Smooth muscle cell (in vitro differentiated cells): ENCODE data around the gene DEUP1. TPM values are rescaled to one million over a fixed set of nuclear protein-coding genes. Genes with fewer than 3 reads are reported as not detected.
"Not testable (repeated sequence)": the region's sequence is repeated elsewhere in the genome, so short reads cannot be mapped to it uniquely, and the experiment has no call there.

Experiments
- DNase-seq: peaks from one replicate; lab custom pipeline; 2025; ENCODE audit not compliant: unreplicated experiment; lab: John Stamatoyannopoulos, UW
- H2AFZ ChIP-seq: fragments of 200-600 bp; sonication (generic); 2 replicates; pipeline ENCODE4 v1.6.0; 2016; ENCODE audit warnings: antibody characterized with exemption, low read depth, mild to moderate bottlenecking
- H3F3A ChIP-seq: fragments of 200-600 bp; sonication (generic); 2 replicates; pipeline ENCODE4 v1.6.0; 2017; ENCODE audit warnings: antibody characterized with exemption, low read depth
- H3K27ac ChIP-seq: fragments of 200-600 bp; sonication (generic); 2 replicates; pipeline ENCODE4 v1.5.1; 2016; ENCODE audit warnings: low read depth, mild to moderate bottlenecking
- H3K27me3 ChIP-seq: fragments of 200-600 bp; sonication (generic); 2 replicates; pipeline ENCODE4 v1.6.1; 2016; ENCODE audit warnings: low read depth, mild to moderate bottlenecking
- H3K36me3 ChIP-seq: fragments of 200-600 bp; sonication (generic); 2 replicates; pipeline ENCODE4 v1.5.1; 2016; ENCODE audit warnings: low read depth
- H3K4me1 ChIP-seq: fragments of 200-600 bp; sonication (generic); 2 replicates; pipeline ENCODE4 v1.5.1; 2016; ENCODE audit warnings: low read depth
- H3K4me2 ChIP-seq: fragments of 200-600 bp; sonication (generic); 2 replicates; pipeline ENCODE4 v1.6.0; 2016; ENCODE audit warnings: mild to moderate bottlenecking
- H3K4me3 ChIP-seq: fragments of 200-600 bp; sonication (generic); 2 replicates; pipeline ENCODE4 v1.5.1; 2016; ENCODE audit warnings: mild to moderate bottlenecking
- H3K79me2 ChIP-seq: fragments of 200-600 bp; sonication (generic); 2 replicates; pipeline ENCODE4 v1.6.0; 2016; ENCODE audit warnings: low read depth, mild to moderate bottlenecking
- H3K9ac ChIP-seq: fragments of 200-600 bp; sonication (generic); 2 replicates; pipeline ENCODE4 v1.6.0; 2016; ENCODE audit warnings: low read depth
- H3K9me3 ChIP-seq: fragments of 200-600 bp; sonication (generic); replicated peaks from 2 replicates; pipeline ENCODE4 v1.5.1; 2016; ENCODE audit warnings: low read depth
- H4K20me1 ChIP-seq: fragments of 200-600 bp; sonication (generic); 2 replicates; pipeline ENCODE4 v1.6.0; 2016; ENCODE audit warnings: low read depth
- WGBS: methylation state at CpG from one replicate; pipeline ENCODE4 v1.1.7; 2016; ENCODE audit warnings: low lambda C conversion rate; 5-methylcytosine and 5-hydroxymethylcytosine counted together
- polyA plus RNA-seq: library from polyadenylated mRNA; unstranded; fragments of >200 nt; fragmentation: Nextera tagmentation; extraction: Ambion mirVana; gene quantifications from 2 replicates; pipeline ENCODE4 v1.2.1, GENCODE V29; 2016
- total RNA-seq: library from RNA; depleted of rRNA; stranded (reverse); fragments of >200 nt; gene quantifications from 2 replicates; pipeline ENCODE4 v1.2.3, GENCODE V29; 2014
- TF ChIP-seq, protein P1 (sequence below): fragments of 200-600 bp; sonication (generic); IDR thresholded peaks from 2 replicates; pipeline ENCODE4 v1.5.1; 2017; ENCODE audit warnings: borderline replicate concordance, mild to moderate bottlenecking, antibody characterized with exemption; ENCODE audit not compliant: insufficient read depth, poor library complexity, severe bottlenecking

DEUP1 gene
- total and polyA plus RNA-seq, 2 experiments from 2014 or later = 0.90 TPM; not detected in 1

DNA sequence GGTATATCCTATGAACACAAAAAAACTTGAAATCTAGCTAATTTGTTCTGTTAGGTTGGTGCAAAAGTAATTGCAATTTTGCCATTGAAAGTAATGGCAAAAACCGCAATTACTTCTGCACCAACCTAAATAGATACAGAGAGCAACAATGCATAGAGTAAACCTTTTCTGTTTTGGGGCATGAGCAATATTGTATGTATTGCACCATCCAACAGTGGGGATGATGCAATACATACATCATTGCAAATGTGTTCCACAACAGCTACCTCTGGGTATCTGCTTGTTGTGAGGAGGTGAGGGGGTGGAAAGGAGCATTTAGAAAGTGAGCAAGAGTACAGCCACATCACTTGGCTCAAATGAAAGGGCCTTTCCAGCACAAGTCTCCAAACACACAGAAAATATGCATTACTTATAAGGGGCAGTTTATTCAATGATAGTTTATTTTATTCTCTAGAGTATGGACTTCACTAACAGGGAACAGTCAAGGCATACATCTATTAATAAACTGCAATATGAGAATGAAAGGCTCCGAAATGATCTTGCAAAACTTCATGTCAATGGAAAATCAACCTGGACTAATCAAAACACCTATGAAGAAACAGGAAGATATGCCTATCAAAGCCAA lies 77.3 kb downstream of the DEUP1 start:
- Histone ChIP-seq H3K9me3 (no peaks in the 10 kb centered on the region), H2AFZ (no peak overlapping the region), H3F3A (no peaks in the 10 kb centered on the region), H3K27ac (no peak overlapping the region), H3K4me3 (no peak overlapping the region), H3K4me2 (no peak overlapping the region), H3K9ac (no peak overlapping the region), H4K20me1 (no peaks in the 10 kb centered on the region), H3K79me2 (no peaks in the 10 kb centered on the region), H3K4me1 (peaks cover 25% of the 10 kb centered on the region), H3K27me3 (no peaks in the 10 kb centered on the region), H3K36me3 (no peaks in the 10 kb centered on the region)
- no peak for DNase-seq
- 90% methylated on average over 2 of the region's 2 CpGs for WGBS
- TF ChIP-seq, protein P1, sequence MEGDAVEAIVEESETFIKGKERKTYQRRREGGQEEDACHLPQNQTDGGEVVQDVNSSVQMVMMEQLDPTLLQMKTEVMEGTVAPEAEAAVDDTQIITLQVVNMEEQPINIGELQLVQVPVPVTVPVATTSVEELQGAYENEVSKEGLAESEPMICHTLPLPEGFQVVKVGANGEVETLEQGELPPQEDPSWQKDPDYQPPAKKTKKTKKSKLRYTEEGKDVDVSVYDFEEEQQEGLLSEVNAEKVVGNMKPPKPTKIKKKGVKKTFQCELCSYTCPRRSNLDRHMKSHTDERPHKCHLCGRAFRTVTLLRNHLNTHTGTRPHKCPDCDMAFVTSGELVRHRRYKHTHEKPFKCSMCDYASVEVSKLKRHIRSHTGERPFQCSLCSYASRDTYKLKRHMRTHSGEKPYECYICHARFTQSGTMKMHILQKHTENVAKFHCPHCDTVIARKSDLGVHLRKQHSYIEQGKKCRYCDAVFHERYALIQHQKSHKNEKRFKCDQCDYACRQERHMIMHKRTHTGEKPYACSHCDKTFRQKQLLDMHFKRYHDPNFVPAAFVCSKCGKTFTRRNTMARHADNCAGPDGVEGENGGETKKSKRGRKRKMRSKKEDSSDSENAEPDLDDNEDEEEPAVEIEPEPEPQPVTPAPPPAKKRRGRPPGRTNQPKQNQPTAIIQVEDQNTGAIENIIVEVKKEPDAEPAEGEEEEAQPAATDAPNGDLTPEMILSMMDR = no peak

DNA sequence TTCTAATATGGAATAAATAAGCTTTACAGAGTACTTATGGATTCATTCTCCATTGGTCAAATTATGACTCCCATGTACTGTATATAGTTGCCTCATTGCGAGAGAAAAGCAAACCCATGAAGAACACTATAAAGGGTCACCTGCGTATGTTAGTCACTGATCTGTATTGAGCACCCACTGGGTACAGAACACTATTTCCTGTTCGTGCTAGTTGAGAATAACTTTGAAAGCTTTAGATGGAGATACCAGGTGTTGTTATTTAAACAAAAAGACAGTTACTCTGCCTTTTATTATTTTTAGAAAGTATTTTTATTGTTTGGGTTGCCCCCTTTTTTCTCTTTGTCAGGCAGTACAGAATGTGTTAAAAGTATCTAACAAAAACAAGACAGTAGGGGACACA lies 79.9 kb downstream of the DEUP1 start:
- no peaks in the 10 kb centered on the region for H4K20me1 ChIP-seq
- 69% methylated on average over 3 of the region's 3 CpGs for WGBS

DNA sequence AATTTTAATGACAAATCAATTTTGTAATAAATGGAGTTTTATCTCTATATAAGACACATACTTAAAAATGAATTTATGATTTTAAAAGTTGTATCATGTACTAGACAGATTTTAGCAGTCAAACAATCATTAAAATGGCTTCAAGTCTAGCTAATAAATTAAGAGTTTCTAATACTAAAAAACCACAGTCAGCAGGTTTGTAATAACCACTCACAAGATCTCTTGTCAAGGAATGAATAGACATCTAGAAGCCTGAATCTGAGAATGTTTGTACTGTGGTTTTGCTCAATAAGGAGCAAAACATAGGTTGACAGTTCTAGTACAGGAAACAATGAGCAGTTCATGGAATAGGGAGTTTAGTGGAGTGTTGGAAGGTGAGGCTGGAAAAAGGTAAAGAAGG lies 81.2 kb downstream of the DEUP1 start:
- TF ChIP-seq, protein P1 = no peak
- H3K36me3 ChIP-seq = no peaks in the 10 kb centered on the region

More for the DNA sequence above, 79.9 kb downstream of the DEUP1 start:
- Histone ChIP-seq H3K27me3 (no peaks in the 10 kb centered on the region), H3F3A (no peaks in the 10 kb centered on the region), H3K79me2 (no peaks in the 10 kb centered on the region), H3K9me3 (no peaks in the 10 kb centered on the region), H3K36me3 (no peaks in the 10 kb centered on the region), H3K27ac (no peak overlapping the region), H3K4me1 (peaks cover 17% of the 10 kb centered on the region), H2AFZ (no peak overlapping the region), H3K9ac (no peak overlapping the region), H3K4me2 (no peak overlapping the region), H3K4me3 (no peak overlapping the region)
- no peak for DNase-seq
- TF ChIP-seq, protein P1 = no peak

DNA sequence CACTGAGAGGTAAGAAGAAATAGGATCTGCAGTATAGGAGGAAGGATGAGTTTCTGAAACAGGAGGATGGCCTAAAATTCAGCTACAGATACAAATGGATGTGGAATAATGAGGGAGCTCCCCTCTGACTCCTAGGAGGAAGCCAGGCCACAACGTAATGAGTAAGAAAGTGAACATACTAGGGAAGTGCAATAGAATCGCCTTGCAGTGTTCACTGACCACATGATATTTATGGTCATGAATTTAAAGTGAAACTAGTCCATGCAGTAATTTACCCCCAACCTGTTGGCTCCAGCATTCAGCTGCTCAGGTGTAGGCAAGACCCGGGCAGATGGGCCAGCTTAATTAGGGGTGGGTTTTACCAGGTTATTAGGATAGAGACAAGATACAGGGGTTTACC lies 101.7 kb downstream of the DEUP1 start:
- H3K36me3 ChIP-seq = no peaks in the 10 kb centered on the region
- H3K9me3 ChIP-seq = no peaks in the 10 kb centered on the region
- no peaks in the 10 kb centered on the region for H4K20me1 ChIP-seq
- no peak overlapping the region for H2AFZ ChIP-seq
- H3K4me3 ChIP-seq = no peak overlapping the region
- H3K9ac ChIP-seq = no peak overlapping the region
- no peaks in the 10 kb centered on the region for H3K79me2 ChIP-seq
- H3K4me1 ChIP-seq = no peaks in the 10 kb centered on the region
- H3K27ac ChIP-seq = no peak overlapping the region
- no peak for DNase-seq
- 91% methylated on average over 3 of the region's 3 CpGs for WGBS
- H3F3A ChIP-seq = no peaks in the 10 kb centered on the region
- H3K4me2 ChIP-seq = no peak overlapping the region
- TF ChIP-seq, protein P1 = no peak
- H3K27me3 ChIP-seq = no peaks in the 10 kb centered on the region

More for the DNA sequence above, 81.2 kb downstream of the DEUP1 start:
- DNase-seq = no peak
- Histone ChIP-seq H3K79me2 (no peaks in the 10 kb centered on the region), H3K9ac (no peak overlapping the region), H4K20me1 (no peaks in the 10 kb centered on the region), H3F3A (no peaks in the 10 kb centered on the region), H3K9me3 (no peaks in the 10 kb centered on the region), H3K27me3 (no peaks in the 10 kb centered on the region), H2AFZ (no peak overlapping the region), H3K27ac (no peak overlapping the region), H3K4me1 (peaks cover 17% of the 10 kb centered on the region), H3K4me2 (no peak overlapping the region), H3K4me3 (no peak overlapping the region)

DNA sequence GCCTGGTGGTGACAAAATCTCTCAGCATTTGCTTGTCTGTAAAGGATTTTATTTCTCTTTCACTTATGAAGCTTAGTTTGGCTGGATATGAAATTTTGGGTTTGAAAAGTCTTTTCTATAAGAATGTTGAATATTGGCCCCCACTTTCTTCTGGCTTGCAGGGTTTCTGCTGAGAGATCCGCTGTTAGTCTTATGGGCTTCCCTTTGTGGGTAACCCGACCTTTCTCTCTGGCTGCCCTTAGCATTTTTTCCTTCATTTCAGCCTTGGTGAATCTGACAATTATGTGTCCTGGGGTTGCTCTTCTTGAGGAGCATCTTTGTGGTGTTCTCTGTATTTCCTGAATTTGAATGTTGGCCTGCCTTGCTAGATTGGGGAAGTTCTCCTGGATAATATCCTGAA lies 112.7 kb downstream of the DEUP1 start:
- H4K20me1 ChIP-seq, H3K79me2 ChIP-seq, H3K4me3 ChIP-seq, H3K9ac ChIP-seq, H3K27me3 ChIP-seq, H3K36me3 ChIP-seq, H2AFZ ChIP-seq, H3K4me1 ChIP-seq, DNase-seq, H3K9me3 ChIP-seq, H3F3A ChIP-seq, H3K27ac ChIP-seq, H3K4me2 ChIP-seq: not testable (repeated sequence)
- 96% methylated on average over 2 of the region's 2 CpGs for WGBS
